NOMO-1 treated with dmso at 0.1 percent for 144 hours (cell line): ENCODE measurements around the gene WFDC1.

ENCODE experiments used
- DNase-seq: peaks from one replicate; lab custom pipeline; 2025; ENCODE audit not compliant: unreplicated experiment; lab: John Stamatoyannopoulos, UW

Gene WFDC1

GRCh38 chr16:84370723-84371552 is 76.3 kb downstream of the WFDC1 start:
- no peak for DNase-seq

GRCh38 chr16:84371553-84371865 is 76.8 kb downstream of the WFDC1 start:
- DNase-seq, result no peak

GRCh38 chr16:84373907-84374489 is 79.3 kb downstream of the WFDC1 start:
- no peak for DNase-seq

DNA sequence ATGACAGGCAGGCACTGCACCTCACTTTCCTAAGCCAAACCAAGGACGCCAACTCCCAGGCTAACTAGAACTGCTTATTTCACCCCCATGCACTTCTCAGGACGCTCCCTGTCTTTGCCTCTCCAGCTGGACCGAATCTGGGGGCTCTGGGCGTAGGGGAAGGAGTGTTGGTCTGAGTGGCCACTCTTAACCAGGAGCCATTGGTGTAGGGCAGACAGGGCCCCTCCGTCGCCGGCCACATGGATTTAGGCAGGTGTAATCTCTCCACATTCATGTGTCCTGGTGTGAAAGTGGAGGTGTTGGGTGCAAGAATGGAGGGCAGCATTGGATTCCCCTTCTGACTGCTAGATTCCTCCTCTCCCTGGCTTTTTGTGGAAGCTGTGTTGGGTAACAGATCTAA is 83.4 kb downstream of the WFDC1 start:
- DNase-seq, result no peak

- DNase-seq, result no peak
These were observed 83.9 kb downstream of the WFDC1 start for GRCh38 chr16:84378567-84378966.

- no peak for DNase-seq
These were observed 84.5 kb downstream of the WFDC1 start for GRCh38 chr16:84379008-84379708.
